IPS-20b (cell line): ENCODE data around the gene BCAS3.

Experiments used
- H3K27ac ChIP-seq: one replicate; pipeline ENCODE4 v1.5.1; 2013; ENCODE audit warnings: low read length
- H3K27me3 ChIP-seq: 2 replicates; pipeline ENCODE4 v1.6.1; 2013; ENCODE audit warnings: mild to moderate bottlenecking, low read length, inconsistent platforms; ENCODE audit not compliant: insufficient read depth
- H3K36me3 ChIP-seq: 2 replicates; pipeline ENCODE4 v1.6.1; 2013; ENCODE audit warnings: low read depth, mild to moderate bottlenecking, inconsistent platforms, low read length, moderate library complexity; ENCODE audit not compliant: insufficient read depth
- H3K4me1 ChIP-seq: 2 replicates; pipeline ENCODE4 v1.6.1; 2013; ENCODE audit warnings: mild to moderate bottlenecking, control low read depth, inconsistent platforms, low read length, moderate library complexity; ENCODE audit not compliant: insufficient read depth
- H3K4me3 ChIP-seq: 2 replicates; pipeline ENCODE4 v1.5.1; 2013; ENCODE audit warnings: mild to moderate bottlenecking, low read length, inconsistent platforms
- H3K9ac ChIP-seq: 2 replicates; pipeline ENCODE4 v1.6.1; 2013; ENCODE audit warnings: low read depth, mild to moderate bottlenecking, inconsistent platforms, low read length, moderate library complexity
- H3K9me3 ChIP-seq: 2 replicates; pipeline ENCODE4 v1.6.1; 2013; ENCODE audit warnings: mild to moderate bottlenecking, low read depth, low read length, inconsistent platforms; ENCODE audit not compliant: insufficient read depth

The BCAS3 gene

DNA sequence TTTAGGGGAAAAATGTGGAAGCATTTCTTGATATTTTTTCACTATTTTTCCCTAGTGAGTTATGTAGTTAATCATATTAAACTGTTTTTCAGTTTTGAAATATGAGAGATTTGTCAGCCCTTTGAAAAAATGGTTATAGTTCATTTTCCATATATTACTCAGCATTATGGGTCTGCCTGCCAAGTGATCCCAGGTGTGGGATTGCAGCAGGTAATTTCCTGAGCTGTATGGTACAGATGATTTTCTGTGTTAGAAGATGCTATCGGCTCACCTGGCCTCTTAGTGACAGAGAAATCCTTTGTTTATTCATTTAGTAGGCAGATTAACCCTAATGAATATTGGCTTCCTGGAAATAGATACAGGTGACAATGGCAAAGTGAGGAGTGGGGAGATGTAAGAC is 446.9 kb downstream of the BCAS3 start:
- H3K9me3 ChIP-seq = no peaks in the 10 kb centered on the region
- H3K4me1 ChIP-seq = no peaks in the 10 kb centered on the region
- no peak overlapping the region for H3K4me3 ChIP-seq
- no peak overlapping the region for H3K9ac ChIP-seq
- H3K27me3 ChIP-seq = no peaks in the 10 kb centered on the region
- H3K36me3 ChIP-seq = no peaks in the 10 kb centered on the region
- no peak overlapping the region for H3K27ac ChIP-seq

DNA sequence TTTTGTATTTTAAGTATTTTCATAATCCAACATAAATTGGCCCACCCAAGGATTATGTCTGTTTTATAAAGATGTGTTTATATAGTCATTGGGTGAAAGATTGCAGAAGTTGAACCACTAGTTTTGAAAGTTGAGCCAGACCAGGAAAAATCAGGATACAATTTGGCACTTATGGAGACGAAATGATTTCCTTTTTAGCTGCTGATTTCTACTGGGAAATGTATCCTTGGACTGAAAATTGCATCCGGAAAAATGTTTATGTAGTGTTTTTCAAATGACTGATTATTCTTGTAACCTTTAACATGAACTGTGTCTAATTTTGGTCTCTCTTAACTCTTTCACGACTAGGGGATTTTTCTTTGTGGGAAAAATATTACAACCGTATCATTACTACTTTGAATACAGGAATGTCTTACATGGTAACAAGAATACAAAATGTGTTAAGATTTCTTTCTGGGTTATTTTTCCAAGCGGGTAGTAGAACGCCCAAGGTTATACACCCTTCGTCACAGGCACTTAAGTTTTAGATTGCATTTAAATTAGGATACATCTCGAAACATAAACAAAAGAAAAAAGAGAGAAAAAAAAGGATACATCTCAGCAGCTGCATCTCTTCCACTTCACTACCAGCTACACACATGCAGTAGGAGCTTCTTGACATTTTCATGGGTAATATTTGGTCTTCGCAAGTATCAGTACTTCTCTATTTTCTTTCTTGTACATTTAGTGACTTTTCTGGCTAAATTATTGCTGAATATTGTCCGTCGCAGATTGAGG is 449.0 kb downstream of the BCAS3 start:
- no peak overlapping the region for H3K4me3 ChIP-seq

DNA sequence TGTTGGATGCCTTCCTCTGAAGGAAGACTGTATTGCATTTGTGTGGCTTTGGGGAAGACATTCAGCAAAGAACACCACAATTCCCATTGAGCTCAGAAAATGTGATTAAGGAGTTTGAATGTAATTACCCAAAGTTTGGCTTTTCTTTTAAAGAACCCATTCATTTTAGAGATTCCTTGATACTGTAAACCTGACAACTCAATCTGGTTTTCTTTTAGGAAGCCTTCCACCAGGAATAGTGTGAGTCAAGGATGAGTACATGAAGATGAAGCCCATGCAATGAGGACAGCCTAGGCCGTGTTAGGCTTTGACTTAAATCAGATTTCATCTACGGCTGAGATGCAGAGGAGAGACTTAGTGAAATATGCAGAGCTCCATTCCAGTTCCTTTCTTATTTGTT is 450.3 kb downstream of the BCAS3 start:
- Histone ChIP-seq H3K27me3 (no peaks in the 10 kb centered on the region), H3K4me1 (no peaks in the 10 kb centered on the region), H3K4me3 (no peak overlapping the region), H3K9me3 (no peaks in the 10 kb centered on the region), H3K9ac (no peak overlapping the region), H3K27ac (no peak overlapping the region), H3K36me3 (no peaks in the 10 kb centered on the region)

More for the DNA sequence above, 449.0 kb downstream of the BCAS3 start:
- no peak overlapping the region for H3K9ac ChIP-seq
- no peaks in the 10 kb centered on the region for H3K4me1 ChIP-seq
- no peaks in the 10 kb centered on the region for H3K9me3 ChIP-seq
- no peaks in the 10 kb centered on the region for H3K27me3 ChIP-seq
- no peak overlapping the region for H3K27ac ChIP-seq
- no peaks in the 10 kb centered on the region for H3K36me3 ChIP-seq

DNA sequence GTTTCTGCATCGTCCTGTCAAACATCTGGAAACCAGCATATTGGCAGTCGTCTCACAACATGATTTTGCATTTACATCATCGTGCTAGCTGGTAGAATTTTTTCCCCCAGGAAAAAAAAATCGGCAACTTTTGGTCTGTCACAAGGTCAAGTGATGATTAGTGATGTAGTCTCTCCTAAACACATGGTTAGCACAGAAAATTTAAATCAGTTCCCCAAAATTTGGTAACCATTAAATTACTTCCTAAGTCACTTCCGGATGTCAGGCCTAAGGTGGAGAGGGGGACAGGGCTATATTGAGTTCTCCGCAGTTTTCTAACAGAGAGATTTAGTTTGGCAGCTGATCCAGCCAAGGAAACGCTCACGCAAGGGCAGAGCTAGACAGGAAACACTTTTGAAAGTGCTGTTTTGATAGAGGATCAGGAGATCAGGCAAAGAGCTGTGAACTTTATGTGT is 451.0 kb downstream of the BCAS3 start:
- Histone ChIP-seq H3K9me3 (no peaks in the 10 kb centered on the region), H3K36me3 (no peaks in the 10 kb centered on the region), H3K9ac (no peak overlapping the region), H3K27ac (no peak overlapping the region), H3K27me3 (no peaks in the 10 kb centered on the region), H3K4me1 (no peaks in the 10 kb centered on the region), H3K4me3 (no peak overlapping the region)

DNA sequence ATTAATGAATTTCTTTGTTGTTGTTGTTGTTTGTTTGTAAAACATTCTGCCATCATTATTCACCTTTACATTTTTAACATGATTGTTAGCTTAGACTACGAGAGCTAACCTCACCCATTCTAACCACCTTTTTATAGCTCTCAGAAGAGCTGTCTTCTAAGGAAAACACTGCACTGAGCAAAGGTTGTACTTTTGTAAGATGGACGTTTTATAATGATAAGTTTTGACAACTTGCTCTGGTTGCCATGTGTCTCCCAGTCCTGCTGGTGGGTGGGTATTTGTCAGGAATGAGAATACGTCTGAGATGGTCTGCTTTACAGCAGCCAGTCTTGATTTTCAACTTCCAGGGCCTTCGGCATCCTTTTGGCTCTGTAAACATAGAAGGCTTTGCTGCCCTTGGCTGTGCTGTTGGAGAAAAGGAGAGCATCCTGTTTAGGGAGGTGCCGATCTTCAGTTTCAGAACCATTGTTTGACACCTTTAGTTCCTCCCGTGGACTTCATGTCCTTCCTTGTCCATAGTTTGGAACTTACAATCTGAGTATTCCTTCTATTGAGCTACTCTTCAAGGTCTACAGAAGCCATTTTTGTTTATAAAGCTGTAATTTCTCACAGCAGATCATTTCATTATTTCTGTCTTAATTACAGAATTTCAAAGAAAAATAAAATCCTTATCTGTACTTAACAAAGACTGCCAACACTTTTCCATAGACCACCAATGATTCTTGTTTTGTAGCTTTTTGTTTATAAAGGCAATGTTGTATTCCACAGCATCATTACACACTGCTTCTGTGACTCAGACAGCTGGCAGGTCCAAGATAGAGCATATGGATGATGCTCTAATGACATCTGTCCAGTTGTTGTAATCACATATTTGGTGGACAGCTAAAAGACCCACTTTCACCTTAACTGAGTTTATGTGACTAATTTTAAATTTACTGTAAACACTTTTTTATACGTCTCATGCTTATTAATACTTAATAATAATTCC is 451.9 kb downstream of the BCAS3 start:
- Histone ChIP-seq H3K9me3 (no peaks in the 10 kb centered on the region), H3K4me1 (no peaks in the 10 kb centered on the region), H3K27me3 (no peaks in the 10 kb centered on the region), H3K27ac (no peak overlapping the region), H3K9ac (no peak overlapping the region), H3K36me3 (no peaks in the 10 kb centered on the region), H3K4me3 (no peak overlapping the region)

GRCh38 chr17:61130330-61130729 is 452.7 kb downstream of the BCAS3 start:
- H3K9me3 ChIP-seq = no peaks in the 10 kb centered on the region
- no peaks in the 10 kb centered on the region for H3K4me1 ChIP-seq
- H3K4me3 ChIP-seq = no peak overlapping the region
- H3K9ac ChIP-seq = no peak overlapping the region
- H3K36me3 ChIP-seq = no peaks in the 10 kb centered on the region
- H3K27me3 ChIP-seq = no peaks in the 10 kb centered on the region
- no peak overlapping the region for H3K27ac ChIP-seq

DNA sequence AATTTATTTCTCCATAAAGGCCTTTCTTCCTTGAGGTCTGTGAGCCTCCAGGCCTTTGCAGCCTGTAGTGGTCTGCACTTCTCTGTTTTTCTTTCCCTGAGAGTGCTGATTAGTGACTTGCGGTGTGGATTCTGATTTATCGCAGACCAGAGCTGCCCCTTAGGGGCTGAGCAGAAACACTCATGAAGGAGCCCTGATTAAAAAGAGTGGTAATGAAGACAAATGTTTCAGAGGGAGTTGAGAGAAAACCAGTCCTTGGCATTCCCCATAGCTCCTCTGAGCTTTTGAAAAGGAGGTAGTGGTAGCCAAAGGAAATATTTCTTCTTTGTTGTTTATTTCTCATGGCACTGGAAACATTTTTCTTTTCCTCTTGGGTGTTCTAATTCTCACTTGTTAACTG is 453.9 kb downstream of the BCAS3 start:
- Histone ChIP-seq H3K4me1 (no peaks in the 10 kb centered on the region), H3K9me3 (no peaks in the 10 kb centered on the region), H3K36me3 (no peaks in the 10 kb centered on the region), H3K27me3 (no peaks in the 10 kb centered on the region), H3K4me3 (no peak overlapping the region), H3K27ac (no peak overlapping the region), H3K9ac (no peak overlapping the region)

- H3K9ac ChIP-seq = no peak overlapping the region
- H3K4me1 ChIP-seq = no peaks in the 10 kb centered on the region
- no peaks in the 10 kb centered on the region for H3K36me3 ChIP-seq
- H3K27ac ChIP-seq = no peak overlapping the region
- no peak overlapping the region for H3K4me3 ChIP-seq
- no peaks in the 10 kb centered on the region for H3K9me3 ChIP-seq
- H3K27me3 ChIP-seq = no peaks in the 10 kb centered on the region
These were observed 454.9 kb downstream of the BCAS3 start for GRCh38 chr17:61132524-61132923.

- Histone ChIP-seq H3K36me3 (no peaks in the 10 kb centered on the region), H3K27me3 (no peaks in the 10 kb centered on the region), H3K9me3 (no peaks in the 10 kb centered on the region), H3K4me3 (no peak overlapping the region), H3K9ac (no peak overlapping the region), H3K4me1 (no peaks in the 10 kb centered on the region), H3K27ac (no peak overlapping the region)
These were observed 456.2 kb downstream of the BCAS3 start for GRCh38 chr17:61133853-61134252.

- no peak overlapping the region for H3K9ac ChIP-seq
- no peak overlapping the region for H3K27ac ChIP-seq
- H3K4me1 ChIP-seq = no peaks in the 10 kb centered on the region
- no peaks in the 10 kb centered on the region for H3K9me3 ChIP-seq
- no peak overlapping the region for H3K4me3 ChIP-seq
- H3K27me3 ChIP-seq = no peaks in the 10 kb centered on the region
- no peaks in the 10 kb centered on the region for H3K36me3 ChIP-seq
These were observed 457.0 kb downstream of the BCAS3 start for GRCh38 chr17:61134551-61135235.

DNA sequence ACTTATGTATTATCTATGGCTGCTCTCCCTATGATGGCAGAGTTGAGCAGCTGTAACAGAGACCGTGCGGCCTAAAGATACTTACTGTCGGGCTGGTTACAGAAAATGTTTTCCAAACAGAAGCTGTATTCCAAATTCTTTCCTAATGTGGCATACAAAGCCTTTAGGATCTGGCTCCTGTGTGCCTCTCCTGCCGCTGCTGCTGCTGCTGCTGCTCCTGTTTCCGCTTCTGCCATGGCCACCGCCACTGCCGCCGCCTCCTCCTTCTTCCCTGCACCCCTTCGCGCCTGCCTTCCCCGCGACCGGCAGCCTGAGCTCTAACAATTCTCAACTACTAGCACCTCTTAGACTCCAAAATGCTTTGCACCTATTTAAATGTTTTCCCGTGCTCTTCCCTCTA is 458.1 kb downstream of the BCAS3 start:
- Histone ChIP-seq H3K4me3 (no peak overlapping the region), H3K9me3 (no peaks in the 10 kb centered on the region), H3K9ac (no peak overlapping the region), H3K36me3 (no peaks in the 10 kb centered on the region), H3K27me3 (no peaks in the 10 kb centered on the region), H3K27ac (no peak overlapping the region), H3K4me1 (no peaks in the 10 kb centered on the region)
